22Rv1 (cell line): Measurements from ENCODE around the gene MAN2A1.

Experiments
- CTCF ChIP-seq: fragments of 450-650 bp; IDR thresholded peaks from 2 replicates; pipeline ENCODE4 v1.5.1; 2017; ENCODE audit warnings: mild to moderate bottlenecking
- ZFX ChIP-seq: fragments of 450-650 bp; IDR thresholded peaks from 2 replicates; pipeline ENCODE4 v1.6.1; 2017; ENCODE audit warnings: antibody characterized with exemption, borderline replicate concordance

GRCh38 chr5:109644829-109645228 is 44.9 kb upstream of the MAN2A1 start:
- TF ChIP-seq CTCF (no peak), ZFX (no peak)
